EL (cell line): ENCODE measurements around the gene CFAP53.
A peak's percentile ranks its signal among the peaks of the same experiment; 100 is the strongest.
"Not testable (repeated sequence)": the region's sequence is repeated elsewhere in the genome, so short reads cannot be mapped to it uniquely, and the experiment has no call there.

Experiments
- DNase-seq: peaks from one replicate; pipeline ENCODE4 v3.0.0-alpha.2; 2016

Gene CFAP53

GRCh38 chr18:50268022-50268747, 1.9 kb upstream of the CFAP53 start:
- DNase-seq = peak; percentile 44

- no peak for DNase-seq
Observed at GRCh38 chr18:50262977-50263376, 3.3 kb downstream of the CFAP53 start.

GRCh38 chr18:50250935-50251334, 15.4 kb downstream of the CFAP53 start:
- no peak for DNase-seq

- no peak for DNase-seq
Observed at GRCh38 chr18:50249576-50249975, 16.7 kb downstream of the CFAP53 start.

DNA sequence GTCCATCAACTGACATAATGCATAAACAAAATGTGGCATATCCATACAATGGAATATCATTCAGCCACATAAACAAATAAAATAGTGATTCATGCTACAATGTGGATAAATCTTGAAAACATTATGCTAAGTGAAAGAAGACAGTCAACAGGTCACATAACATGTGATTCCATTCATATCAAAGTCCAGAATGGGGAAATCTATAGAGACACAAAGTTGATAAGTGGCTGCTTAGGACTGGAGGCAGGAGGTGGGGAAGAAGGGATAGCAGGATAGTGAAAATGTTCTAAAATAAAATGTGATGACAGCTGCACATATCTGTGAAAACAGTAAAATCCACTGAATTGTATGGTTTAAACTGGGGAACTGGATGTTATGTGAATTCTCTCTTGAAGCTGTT, 18.7 kb downstream of the CFAP53 start:
- DNase-seq = no peak

GRCh38 chr18:50241768-50242167, 24.5 kb downstream of the CFAP53 start:
- not testable (repeated sequence) for DNase-seq

GRCh38 chr18:50240080-50240563, 26.2 kb downstream of the CFAP53 start:
- peak; percentile 1 for DNase-seq

- no peak for DNase-seq
Observed at GRCh38 chr18:50232419-50232818, 33.9 kb downstream of the CFAP53 start.

DNA sequence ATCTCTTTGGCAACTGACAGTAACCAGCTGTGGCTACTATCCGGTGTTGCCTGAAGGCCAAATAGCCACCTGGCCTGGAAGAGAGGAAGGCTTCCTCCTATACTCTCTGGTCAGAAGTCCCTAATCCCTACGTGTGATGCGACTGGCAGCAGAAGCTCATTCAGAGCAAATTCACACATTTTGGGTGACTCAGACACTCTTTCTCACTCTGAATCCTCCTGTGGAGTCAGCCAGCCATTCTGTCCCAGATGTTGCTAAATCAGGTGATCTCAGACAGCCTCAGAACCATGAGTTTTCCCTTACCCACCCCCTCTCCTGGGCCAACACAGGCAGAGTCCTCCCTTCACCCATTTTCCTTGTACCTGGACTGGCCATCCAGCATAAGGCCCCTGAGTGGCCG, 34.7 kb downstream of the CFAP53 start:
- DNase-seq = no peak

DNA sequence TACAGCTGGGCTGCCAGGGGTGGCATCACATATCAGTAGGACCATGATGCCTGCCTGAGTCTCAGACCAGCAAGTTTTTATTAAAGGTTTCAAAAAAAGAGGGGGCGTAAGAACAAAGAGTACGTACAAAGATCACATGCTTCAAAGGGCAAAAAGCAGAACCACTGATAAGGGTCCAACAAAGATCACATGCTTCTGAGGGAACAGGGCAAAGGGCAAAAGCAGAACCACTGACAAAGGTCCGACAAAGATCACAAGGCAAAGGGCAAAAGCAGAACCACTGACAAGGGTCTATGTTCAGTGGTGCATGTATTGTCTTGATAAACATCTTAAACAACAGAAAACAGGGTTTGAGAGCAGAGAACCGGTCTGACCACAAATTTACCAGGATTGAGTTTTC, 46.0 kb downstream of the CFAP53 start:
- not testable (repeated sequence) for DNase-seq

DNA sequence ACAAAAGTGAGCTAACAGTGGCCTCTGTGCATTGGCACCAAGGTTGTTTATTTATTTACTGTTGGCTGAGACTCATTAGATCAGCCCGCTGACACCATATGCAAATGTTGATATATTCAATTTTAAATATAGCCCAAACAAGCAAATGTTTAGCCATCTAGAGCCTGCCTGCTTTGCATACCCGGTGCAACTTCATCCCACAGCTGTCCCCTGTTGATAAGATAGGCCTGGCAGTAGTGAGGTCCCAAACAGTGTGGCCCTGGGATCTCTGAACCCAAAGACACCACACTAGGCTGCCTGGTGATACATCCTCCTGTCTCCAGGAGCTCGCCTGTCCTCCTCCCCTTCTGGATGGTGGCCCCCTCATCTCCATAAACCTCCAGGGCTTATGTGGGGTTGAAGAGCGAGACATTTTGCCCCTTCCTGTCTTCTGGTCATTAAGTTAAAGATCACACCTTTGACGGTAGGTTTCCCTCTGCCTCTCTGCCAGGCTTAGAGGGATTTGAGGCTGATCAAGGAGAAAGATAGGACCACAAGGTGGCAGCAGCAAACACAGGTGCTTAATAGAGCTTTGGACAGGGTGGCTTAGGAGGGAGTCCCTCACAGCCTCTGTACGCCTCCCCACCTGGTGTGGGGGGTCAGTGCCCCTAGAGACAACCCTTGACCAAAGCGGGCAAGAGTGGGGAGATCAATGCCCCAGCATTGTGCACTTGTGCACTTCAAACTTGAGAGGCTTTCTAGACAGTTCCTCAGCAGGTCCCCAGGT, 47.7 kb downstream of the CFAP53 start:
- DNase-seq = peak; percentile 14

- DNase-seq = no peak
Observed at GRCh38 chr18:50209311-50209710, 57.0 kb downstream of the CFAP53 start.

DNA sequence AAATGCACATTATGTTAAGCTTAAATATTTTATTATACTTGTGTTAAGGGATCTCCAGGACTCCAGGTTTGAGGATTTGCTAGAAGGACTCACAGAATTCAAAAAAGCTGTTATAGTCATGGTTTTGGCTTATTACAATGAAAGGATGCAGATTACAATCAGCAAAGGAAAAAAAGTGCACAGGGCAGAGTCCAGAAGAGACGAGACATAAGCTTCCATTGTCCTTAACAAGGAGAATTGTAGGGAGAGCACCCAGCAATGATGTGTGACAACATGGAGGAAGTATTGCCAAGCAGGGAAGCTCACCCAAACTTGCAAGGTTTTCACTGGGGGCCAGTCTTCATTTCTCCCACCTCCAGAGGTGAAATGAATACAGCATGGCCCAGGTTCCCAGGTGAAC, 58.6 kb downstream of the CFAP53 start:
- DNase-seq = no peak

DNA sequence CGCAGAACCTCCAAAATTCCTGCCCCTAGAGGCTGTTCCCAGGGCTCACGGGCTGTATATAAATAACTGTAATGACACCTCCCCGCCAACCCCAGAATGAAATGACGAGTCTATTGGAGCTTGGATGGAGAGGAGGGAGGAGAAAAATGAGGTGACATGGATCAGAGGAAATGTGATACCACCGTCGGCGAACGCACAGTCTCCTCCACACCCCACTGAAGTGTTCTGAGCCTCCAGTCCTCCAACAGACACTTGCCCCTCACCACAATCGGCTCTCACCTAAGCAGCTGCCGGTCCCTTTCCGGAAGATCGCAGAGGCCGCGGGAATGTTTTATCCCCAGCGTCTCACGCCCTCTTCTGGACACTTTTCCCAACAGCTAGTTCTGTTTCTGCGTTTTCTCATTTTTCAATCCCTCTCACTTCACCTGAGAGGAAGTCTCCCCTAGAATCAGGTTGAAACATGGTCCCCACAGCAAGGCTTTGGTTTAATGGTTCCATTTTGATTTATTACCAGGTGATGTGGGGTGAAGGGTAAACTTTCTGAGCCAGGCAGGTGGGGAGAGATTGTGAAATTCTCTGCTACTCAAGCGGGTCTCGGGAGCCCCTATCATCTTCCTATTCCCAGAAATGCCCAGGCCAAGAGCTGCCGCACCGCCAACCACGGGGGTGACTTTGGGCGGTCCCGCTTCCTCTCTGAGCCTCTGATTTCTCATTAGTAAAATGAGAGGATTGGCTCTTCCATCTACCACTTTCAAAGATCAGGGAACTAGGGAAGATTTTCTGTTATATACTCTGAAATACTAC, 62.3 kb downstream of the CFAP53 start:
- peak; percentile 37 for DNase-seq

DNA sequence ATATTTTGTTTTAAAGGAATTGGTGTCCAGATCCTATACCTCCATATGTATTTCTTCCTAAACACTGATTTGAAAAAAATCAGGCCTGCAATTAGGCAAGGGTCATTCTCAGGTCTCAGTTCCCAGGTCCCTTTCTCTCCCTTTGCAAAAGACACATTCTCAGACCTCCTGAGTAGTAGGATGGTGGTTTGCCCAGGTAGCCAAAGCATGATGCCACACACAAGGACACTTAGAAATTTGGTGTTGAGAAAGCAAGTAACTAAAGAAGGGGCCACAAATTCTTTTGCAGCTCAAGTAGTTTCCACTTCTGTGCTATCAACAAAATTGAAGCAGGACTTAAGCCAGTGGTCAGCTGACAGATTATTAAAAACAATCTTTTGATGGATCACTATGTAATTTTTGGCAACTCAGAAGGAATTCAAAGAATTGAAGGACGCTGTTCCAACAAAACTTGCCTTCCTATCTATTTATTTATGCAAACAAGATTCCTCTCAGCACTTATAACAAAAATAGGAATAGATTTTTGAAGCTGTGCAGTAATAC, 64.7 kb downstream of the CFAP53 start:
- no peak for DNase-seq

DNA sequence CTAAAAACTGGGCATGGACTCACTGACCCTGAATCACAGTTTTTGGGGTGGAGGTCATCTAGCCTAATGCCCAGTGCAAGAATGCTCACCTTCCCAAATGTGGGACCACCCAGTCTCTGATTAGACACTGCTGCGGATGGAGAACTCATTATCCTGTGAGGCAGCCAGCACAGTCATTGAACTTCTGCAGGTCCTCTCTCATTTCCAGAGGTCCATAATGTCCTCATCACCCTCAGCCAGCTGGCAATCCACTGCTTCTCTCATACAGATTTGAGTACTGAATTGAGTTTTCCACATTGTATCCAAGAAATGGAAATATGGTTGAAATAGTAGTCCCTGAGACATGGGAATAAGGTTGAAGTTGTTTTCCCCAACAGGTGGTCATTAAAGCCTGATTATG, 66.4 kb downstream of the CFAP53 start:
- DNase-seq = no peak

- DNase-seq = no peak
Observed at GRCh38 chr18:50199346-50199855, 66.9 kb downstream of the CFAP53 start.

- no peak for DNase-seq
Observed at GRCh38 chr18:50196261-50196660, 70.0 kb downstream of the CFAP53 start.

DNA sequence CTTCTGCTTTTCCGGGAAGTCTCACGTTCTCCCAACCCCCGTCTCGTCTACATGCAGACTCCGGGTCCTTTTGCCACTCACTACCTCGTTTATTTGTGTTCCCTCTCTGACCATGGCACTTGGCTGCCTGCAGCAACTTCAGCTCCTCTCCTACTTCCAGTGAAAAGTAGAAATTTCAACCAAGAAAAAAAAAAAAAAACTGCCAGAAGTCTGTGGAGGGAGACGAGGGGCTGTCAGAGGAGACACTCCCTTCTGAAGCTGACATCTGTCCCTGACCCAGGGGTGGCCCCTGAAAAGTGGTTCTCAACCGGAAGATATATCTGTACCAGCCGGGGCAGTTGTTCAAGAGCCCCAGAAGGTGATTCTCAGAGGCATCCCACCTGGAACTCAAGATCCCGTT, 70.6 kb downstream of the CFAP53 start:
- no peak for DNase-seq

DNA sequence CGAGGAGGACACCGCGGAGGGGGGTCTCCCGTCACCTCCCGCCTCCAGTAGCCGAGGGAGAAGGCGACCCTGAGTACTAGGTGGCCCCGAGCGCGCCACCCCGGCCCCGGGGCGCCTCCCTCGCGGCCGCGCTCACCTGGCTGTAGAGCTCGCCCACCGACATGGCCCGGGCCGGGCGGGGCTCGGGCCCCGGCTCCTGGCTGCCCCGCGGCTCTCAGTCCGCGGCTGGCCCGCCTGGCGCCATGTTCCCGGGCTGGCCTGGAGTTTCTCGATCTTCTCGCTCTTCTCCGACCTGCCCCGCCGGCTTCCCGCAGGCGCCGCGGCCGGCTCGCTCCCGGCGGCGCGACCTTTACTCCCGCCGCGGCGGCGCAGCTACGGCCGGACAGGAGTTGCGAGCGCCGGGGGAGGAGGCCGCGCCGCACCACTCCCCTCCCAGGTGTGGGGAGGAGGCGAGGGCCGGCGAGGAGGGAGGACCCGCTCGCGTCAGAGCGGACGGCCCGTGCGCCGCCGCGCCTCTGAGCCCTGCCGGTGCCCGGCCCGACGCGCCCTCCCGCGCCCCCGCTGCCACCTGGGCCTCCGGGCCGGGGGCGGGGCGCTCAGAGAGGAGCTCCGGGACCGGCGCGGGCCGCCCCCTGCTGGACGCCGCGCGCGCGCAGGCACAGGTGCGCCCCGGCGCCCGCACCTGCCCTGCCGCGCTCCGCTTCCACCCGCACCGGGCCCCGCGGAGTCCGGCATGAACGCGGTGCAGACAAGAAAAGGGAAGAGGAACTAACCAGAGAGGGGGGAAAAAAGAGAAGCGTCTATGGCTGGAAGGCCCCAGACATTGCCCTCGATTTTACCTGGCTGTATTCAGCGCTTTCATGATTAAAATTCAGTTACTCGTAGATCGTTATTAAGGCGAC, 71.4 kb downstream of the CFAP53 start, which contains the start of gene MYO5B:
Gene MYO5B (minus strand): TSS at position 517 of the 902 bp plus-strand sequence. CDS start 354 bp downstream, at position 163.
- no peak for DNase-seq

DNA sequence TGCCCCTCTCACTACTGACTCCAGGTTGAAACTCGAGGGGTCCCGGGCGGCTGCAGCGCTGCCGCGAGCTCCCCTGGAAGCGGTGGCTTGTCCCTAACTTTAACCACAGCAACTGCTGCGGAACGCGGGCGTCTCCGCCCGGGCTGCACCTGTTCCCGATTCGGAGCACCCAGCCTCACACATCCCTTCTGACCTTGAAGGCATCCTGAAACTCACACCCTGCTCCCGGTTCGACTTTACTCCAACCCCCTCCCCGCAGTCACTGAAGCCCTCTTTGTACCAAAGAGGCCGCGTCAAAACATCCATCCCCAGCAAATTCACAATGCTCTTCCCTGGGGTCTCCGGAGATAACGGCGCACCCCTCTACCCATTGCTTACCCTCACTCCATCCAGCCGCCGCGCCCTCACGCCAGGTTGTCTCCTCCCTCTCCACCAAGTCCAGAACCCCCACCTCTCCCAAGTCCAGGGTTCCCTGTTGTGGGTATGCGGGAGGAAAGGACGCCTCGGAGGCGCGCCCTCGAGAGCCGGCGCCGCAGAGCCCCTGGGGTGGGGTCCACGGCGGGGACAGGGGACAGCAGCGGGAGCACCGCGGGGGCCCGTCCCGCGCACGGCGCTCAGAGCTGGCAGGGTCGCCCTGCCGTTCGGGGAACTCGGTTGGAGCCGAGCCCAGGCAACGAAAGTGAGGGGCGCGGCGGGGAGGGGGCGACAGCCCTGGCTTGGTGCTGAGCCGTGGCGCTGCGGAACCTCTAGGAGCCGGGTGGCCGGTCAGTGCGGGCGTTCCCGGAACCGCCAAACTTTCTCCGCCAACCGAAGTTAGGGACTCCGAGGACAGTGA, 72.3 kb downstream of the CFAP53 start:
- DNase-seq = no peak
